COR-L47 (cell line): Measurements from ENCODE around the gene STXBP4.

ENCODE experiments used
- DNase-seq: peaks from one replicate; lab custom pipeline; 2025; lab: John Stamatoyannopoulos, UW

The STXBP4 gene

GRCh38 chr17:55121268-55121667, 152.7 kb downstream of the STXBP4 start:
- no peak for DNase-seq

DNA sequence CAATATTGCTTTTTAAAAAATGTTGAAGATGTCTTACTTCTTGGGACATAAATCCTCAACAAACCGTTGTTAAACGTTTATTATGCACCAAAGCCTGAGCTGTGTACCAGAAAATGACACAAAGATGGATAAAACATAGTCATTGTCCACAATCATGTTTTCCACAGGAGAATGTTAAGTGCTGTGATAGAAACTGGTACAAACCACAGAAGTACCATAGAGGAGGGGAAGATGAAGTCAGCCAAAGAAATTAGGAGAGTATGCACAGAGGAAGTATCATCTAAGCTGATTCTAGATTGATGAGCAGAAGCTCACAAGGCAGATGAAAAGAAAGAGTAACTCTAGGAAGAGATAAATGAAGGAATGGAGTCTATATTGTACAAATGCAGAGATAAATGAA, 153.5 kb downstream of the STXBP4 start:
- DNase-seq, result no peak

DNA sequence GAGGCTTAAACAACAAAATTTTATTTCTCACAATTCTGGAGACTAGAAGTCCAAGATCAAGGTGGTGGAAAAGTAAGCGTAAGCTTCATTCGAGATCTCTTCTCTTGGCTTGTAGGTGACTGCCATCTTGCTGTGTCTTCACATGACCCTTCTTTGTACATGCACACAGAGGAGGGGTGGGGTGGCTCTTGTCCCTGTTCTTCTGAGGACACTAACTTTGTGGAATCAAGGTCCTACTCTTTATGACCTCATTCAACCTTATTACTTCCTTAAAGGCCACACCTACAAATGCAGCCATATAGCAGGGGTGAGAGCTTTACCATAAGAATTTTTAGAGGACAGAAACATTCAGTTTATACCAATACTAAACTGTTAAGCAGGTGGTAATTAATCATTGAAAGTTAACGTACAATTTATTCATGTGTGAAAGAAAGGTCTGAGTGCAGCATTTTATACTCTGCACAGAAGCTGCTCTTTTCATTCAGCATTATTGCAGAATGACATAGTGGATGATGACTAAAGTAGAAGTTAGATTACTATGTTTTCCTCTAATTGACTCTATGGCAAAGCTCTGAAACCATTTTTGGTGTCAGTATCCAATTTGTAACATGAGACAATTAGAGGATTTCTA, 156.3 kb downstream of the STXBP4 start:
- DNase-seq, result no peak

GRCh38 chr17:55133583-55133982, 165.0 kb downstream of the STXBP4 start:
- DNase-seq, result no peak

GRCh38 chr17:55134486-55135157, 166.1 kb downstream of the STXBP4 start:
- no peak for DNase-seq

DNA sequence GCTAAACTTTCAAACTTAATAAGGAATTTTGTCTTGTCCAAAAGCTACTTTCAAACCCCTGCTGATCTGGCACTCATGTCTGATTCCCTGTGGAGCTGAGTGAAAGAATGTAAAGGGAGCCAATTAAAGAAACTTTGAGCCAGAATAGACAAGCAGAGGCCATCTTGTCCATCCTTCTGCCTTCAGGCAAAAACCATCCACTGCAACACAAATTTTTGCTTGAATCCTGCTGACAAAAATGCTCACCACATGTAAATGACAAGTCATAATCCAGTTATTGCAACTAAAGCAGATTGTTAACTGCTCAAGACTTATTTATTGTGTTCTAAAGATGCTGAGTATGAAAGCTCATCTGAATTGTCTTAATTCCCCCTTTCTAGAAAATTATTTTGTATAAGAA, 172.2 kb downstream of the STXBP4 start:
- DNase-seq, result no peak

DNA sequence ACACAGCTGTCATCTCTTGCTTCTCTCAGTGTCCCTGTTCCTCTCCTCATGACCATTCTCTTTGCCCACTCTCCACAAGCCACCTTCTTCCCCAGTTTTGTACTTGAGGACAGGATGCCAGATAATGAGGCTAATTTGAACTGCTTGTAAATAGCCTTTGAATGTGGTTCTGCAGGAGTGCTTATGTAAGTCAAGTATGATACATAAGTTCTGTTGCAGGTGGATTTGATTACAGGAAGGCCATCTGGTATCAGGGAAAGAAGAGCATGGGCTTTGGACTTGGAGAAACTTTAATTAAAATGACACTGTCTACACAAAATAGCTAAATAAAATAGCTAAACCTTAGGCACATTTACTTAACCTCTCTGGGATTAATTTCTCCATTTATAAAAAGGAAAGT, 176.0 kb downstream of the STXBP4 start:
- DNase-seq, result no peak

- DNase-seq, result no peak
These were observed 180.9 kb downstream of the STXBP4 start for GRCh38 chr17:55149485-55149884.

- DNase-seq, result no peak
These were observed 183.7 kb downstream of the STXBP4 start for GRCh38 chr17:55152236-55152635.

GRCh38 chr17:55154101-55154500, 185.5 kb downstream of the STXBP4 start:
- DNase-seq, result no peak

- DNase-seq, result no peak
These were observed 187.4 kb downstream of the STXBP4 start for GRCh38 chr17:55155856-55156560.

- no peak for DNase-seq
These were observed 188.6 kb downstream of the STXBP4 start for GRCh38 chr17:55157165-55157564.

DNA sequence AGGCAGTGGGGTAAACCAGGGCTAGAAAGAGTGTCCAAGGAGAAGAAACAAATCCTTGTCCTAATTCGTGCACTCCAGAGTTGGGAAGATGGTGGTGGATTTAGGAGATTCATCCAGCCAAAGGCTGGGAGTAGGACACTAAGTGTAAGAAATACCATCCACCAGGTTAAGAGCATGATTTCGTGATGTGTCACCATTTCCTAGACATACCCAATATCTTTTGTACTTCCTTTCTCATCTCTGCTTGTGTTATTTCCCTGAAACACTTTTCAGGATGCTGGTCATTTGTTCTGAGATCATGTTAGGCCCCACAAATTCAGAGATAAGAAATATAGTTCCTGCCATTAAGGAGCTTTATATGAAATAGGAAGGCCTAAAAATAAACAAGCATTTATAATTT, 189.9 kb downstream of the STXBP4 start:
- DNase-seq, result no peak

GRCh38 chr17:55159251-55159650, 190.7 kb downstream of the STXBP4 start:
- no peak for DNase-seq

GRCh38 chr17:55160501-55160900, 191.9 kb downstream of the STXBP4 start:
- DNase-seq, result no peak

- DNase-seq, result no peak
These were observed 193.5 kb downstream of the STXBP4 start for GRCh38 chr17:55161935-55162555.

DNA sequence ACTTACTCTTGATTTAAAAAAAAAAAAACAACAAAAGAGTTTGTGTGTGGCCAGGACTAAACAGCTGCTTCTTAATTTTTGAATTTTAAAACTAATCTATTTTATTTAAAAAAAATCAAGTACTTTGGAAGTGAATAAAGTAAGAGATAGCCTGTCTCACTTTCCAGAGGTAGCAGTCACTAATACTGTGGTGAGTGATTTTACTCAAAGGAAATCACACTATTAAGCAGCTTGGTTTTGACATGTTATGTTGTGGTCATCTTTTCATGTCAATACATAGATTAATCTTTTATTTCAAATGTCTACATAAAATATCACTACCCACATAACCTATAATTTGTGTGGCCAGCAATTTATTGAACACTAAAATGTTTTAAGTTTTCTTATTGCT, 194.0 kb downstream of the STXBP4 start:
- no peak for DNase-seq

- DNase-seq, result no peak
These were observed 194.8 kb downstream of the STXBP4 start for GRCh38 chr17:55163408-55163807.

DNA sequence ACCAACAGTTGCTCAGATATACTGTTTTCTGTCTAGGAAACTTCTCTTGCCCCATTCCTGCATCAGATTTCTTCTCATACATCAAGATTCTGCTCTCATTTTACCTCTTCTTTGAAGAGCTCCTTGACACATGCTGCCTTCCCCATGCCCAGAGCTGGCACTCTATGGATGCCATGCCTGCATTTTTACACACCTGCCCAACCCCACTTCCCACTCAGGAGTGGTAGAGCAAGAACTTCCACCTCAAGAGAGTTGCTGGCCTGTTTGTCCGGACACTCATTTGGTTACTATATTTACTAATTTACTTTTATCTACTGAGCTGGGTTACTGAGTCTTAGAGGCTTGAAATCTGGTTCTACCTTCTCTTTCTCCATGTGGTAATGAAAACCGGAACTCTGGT, 197.9 kb downstream of the STXBP4 start:
- DNase-seq, result no peak

DNA sequence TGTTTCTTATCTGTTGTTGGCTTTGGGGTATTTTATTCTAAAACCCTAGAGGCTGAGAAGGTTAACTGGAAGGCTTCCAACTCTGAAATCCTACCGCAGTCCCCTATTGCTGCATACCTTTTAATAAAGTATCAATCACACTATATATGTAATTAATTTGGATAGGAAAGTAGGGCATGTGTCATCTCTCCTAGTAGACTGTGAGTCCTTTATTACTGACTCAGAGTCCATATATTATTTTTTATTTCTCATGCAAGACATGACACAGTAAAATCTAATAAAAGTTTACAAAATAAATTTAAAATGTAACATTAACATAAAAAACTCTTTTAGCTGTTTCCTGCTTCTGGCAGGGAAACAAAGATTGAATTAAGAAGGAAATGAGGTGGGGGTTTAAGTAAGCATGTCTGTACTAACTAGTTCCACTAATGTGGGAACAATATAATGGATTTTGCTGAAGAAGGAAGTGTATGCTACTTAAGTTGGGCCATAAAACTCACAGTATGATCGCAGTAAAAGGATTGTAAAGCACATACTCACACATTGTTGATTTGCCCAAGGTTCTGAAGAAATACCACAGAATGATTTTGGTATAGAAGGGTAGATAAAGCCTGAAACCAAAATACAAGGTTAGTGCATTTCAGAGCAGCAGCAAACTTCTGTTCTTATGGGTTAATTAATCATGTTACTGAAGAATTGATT, 198.6 kb downstream of the STXBP4 start:
- DNase-seq, result no peak

GRCh38 chr17:55168958-55169687, 200.6 kb downstream of the STXBP4 start:
- DNase-seq, result no peak
